ENCODE measurements around the gene VAMP3.

DNA sequence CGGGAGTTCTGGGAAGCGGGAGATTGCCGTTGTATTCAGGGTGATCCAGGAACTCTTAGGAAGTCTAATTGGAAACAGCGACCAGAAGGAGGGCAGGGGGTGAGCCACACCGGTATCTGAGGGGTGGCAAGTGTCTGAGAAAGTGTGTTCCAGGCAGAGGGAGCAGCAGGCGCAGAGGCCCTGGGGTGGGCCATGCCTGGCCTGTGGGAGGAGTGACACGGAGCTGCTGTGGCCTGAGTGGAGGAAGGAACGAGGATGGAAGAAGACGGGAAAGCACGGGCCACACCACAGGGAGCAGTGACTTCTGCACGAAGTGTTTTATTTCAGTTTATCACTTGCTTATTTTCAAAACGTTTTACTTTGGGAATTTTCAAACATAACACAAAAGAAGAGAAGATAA lies 24.3 kb downstream of the VAMP3 start:
- TF ChIP-seq EZH2 (IDR thresholded peaks at IDR 0.05; ENCODE audit: insufficient read depth, poor library complexity, severe bottlenecking) (no peak), EZH2phosphoT487 (IDR thresholded peaks at IDR 0.05; ENCODE audit: insufficient read depth, low read depth) (no peak)
